Bronchial epithelial cell (primary cell): ENCODE results near the gene SOX6. TPM values are rescaled to one million over a fixed set of nuclear protein-coding genes. Genes with fewer than 3 reads are reported as not detected.
"Not testable (repeated sequence)": the region's sequence is repeated elsewhere in the genome, so short reads cannot be mapped to it uniquely, and the experiment has no call there.

ENCODE experiments used
- DNase-seq: peaks from one replicate; pipeline ENCODE4 v3.0.0-alpha.2; 2010; ENCODE audit warnings: low read depth
- FAIRE-seq: peaks from 2 replicates; lab custom pipeline; 2011; peaks lifted over from hg19 to GRCh38; lab: Jason Lieb, UNC
- H3K27me3 ChIP-seq: 2 replicates; pipeline ENCODE4 v1.5.1; 2011; ENCODE audit warnings: low read length; ENCODE audit not compliant: control insufficient read depth, insufficient read depth
- H3K36me3 ChIP-seq: 2 replicates; pipeline ENCODE4 v1.5.1; 2011; ENCODE audit warnings: low read length; ENCODE audit not compliant: control insufficient read depth, insufficient read depth
- H3K4me3 ChIP-seq: 2 replicates; pipeline ENCODE4 v1.5.1; 2011; ENCODE audit warnings: mild to moderate bottlenecking, low read depth, low read length, control low read depth
- CTCF ChIP-seq: IDR thresholded peaks from 2 replicates; pipeline ENCODE4 v1.5.1; 2011; ENCODE audit warnings: mild to moderate bottlenecking, moderate library complexity, low read length, control low read depth, inconsistent platforms; ENCODE audit not compliant: insufficient read depth, severe bottlenecking
- total RNA-seq: library from RNA; depleted of rRNA; stranded (reverse); fragments of >200 nt; gene quantifications from 2 replicates; pipeline ENCODE4 v1.2.1, GENCODE V29; 2014

SOX6 gene
- total RNA-seq, 1 donor from 2014 or later: 0.53 TPM

- no peak for DNase-seq
- no peak overlapping the region for H3K4me3 ChIP-seq
- FAIRE-seq: no peak
- no peaks in the 10 kb centered on the region for H3K27me3 ChIP-seq
- no peaks in the 10 kb centered on the region for H3K36me3 ChIP-seq
- no peak for TF ChIP-seq CTCF
Observed at GRCh38 chr11:16377746-16378145, 21.4 kb upstream of the SOX6 start.

GRCh38 chr11:16375664-16376063 is 19.3 kb upstream of the SOX6 start:
- not testable (repeated sequence) for H3K4me3 ChIP-seq, FAIRE-seq, H3K36me3 ChIP-seq, DNase-seq, H3K27me3 ChIP-seq

- H3K36me3 ChIP-seq: no peaks in the 10 kb centered on the region
- H3K4me3 ChIP-seq: no peak overlapping the region
- no peaks in the 10 kb centered on the region for H3K27me3 ChIP-seq
- FAIRE-seq (no peak), DNase-seq (no peak)
- TF ChIP-seq CTCF: no peak
Observed at GRCh38 chr11:16373768-16374167, 17.4 kb upstream of the SOX6 start.

GRCh38 chr11:16372355-16372754 is 16.0 kb upstream of the SOX6 start:
- TF ChIP-seq CTCF: no peak
- no peak for FAIRE-seq
- DNase-seq: no peak
- Histone ChIP-seq H3K27me3 (no peaks in the 10 kb centered on the region), H3K4me3 (no peak overlapping the region), H3K36me3 (no peaks in the 10 kb centered on the region)

- Histone ChIP-seq H3K36me3 (no peaks in the 10 kb centered on the region), H3K27me3 (no peaks in the 10 kb centered on the region), H3K4me3 (no peak overlapping the region)
- TF ChIP-seq CTCF: no peak
- no peak for FAIRE-seq
- no peak for DNase-seq
Observed at GRCh38 chr11:16367252-16367651, 10.9 kb upstream of the SOX6 start.

- DNase-seq: no peak
- no peak overlapping the region for H3K4me3 ChIP-seq
- FAIRE-seq: no peak
- no peaks in the 10 kb centered on the region for H3K36me3 ChIP-seq
- no peaks in the 10 kb centered on the region for H3K27me3 ChIP-seq
- TF ChIP-seq CTCF: no peak
Observed at GRCh38 chr11:16365581-16366228, 9.4 kb upstream of the SOX6 start.
